Nephron progenitor cell (in vitro differentiated cells): ENCODE results near the gene GCNA.
"Not testable (repeated sequence)": the region's sequence is repeated elsewhere in the genome, so short reads cannot be mapped to it uniquely, and the experiment has no call there.

Experiments
- DNase-seq: peaks from one replicate; pipeline ENCODE4 v3.0.0; 2021
- H3K27ac Mint-ChIP-seq: 2 replicates; pipeline ENCODE4 v1.8.0; 2021; ENCODE audit warnings: mild to moderate bottlenecking, moderate library complexity, mixed read lengths
- H3K27me3 Mint-ChIP-seq: 2 replicates; pipeline ENCODE4 v1.8.0; 2021; ENCODE audit warnings: mild to moderate bottlenecking, low read depth, mixed read lengths; ENCODE audit not compliant: poor library complexity
- H3K36me3 Mint-ChIP-seq: 2 replicates; pipeline ENCODE4 v1.8.0; 2021; ENCODE audit warnings: low read depth, mixed read lengths
- H3K4me1 Mint-ChIP-seq: 2 replicates; pipeline ENCODE4 v1.8.0; 2021; ENCODE audit warnings: mixed read lengths
- H3K4me3 Mint-ChIP-seq: 2 replicates; pipeline ENCODE4 v1.8.0; 2021; ENCODE audit warnings: mild to moderate bottlenecking, moderate library complexity, mixed read lengths
- H3K9me3 Mint-ChIP-seq: 2 replicates; pipeline ENCODE4 v1.8.0; 2021; ENCODE audit warnings: mild to moderate bottlenecking, moderate library complexity, mixed read lengths
- TF ChIP-seq, protein P1 (sequence below): fragments of 200-600 bp; sonication (generic); IDR thresholded peaks from 2 replicates; pipeline ENCODE4 v1.5.0; 2021; ENCODE audit warnings: antibody characterized with exemption

Gene GCNA

DNA sequence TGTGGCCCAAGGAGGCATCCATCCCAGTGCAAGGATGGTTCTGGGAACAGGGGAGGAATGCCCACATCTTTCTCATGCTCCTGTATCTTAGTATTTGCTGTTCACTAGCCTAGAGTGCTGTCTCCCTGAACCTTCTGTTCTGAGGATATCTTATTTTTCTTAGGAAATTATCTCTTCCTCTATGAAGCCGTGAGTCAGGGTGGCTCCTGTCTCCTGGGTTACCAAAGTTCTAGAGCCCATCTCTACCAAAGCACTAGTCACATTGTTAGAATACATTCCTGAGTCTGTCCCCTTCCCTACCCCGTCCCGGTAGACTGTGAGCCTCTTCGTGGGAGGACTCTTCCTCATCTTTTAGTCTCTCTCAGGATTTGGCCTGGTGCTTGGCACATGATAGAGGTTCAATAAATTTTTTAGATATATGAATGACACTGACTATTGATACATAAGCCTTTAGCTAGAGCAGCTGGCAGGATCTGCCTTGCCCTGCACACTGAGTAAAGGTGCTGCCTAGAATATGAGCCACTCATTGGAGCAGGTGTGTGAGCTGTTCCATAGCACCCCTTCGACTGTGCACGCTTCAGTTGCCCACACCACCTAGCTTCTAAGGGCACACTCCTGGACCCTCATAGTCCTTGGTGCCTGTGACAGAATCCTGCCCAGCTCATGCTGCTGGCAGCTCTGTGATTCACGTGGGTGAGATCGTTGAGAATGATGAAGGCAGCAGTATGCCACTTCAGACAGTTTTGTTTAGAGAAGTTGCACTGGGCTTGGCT lies 26.7 kb downstream of the GCNA start:
- Mint-ChIP-seq H3K4me3 (no peak overlapping the region), H3K27ac (no peak overlapping the region), H3K27me3 (no peaks in the 10 kb centered on the region), H3K9me3 (peaks cover 66% of the 10 kb centered on the region), H3K4me1 (peaks cover 4% of the 10 kb centered on the region), H3K36me3 (peaks cover 70% of the 10 kb centered on the region)
- DNase-seq = no peak
- TF ChIP-seq, protein P1, sequence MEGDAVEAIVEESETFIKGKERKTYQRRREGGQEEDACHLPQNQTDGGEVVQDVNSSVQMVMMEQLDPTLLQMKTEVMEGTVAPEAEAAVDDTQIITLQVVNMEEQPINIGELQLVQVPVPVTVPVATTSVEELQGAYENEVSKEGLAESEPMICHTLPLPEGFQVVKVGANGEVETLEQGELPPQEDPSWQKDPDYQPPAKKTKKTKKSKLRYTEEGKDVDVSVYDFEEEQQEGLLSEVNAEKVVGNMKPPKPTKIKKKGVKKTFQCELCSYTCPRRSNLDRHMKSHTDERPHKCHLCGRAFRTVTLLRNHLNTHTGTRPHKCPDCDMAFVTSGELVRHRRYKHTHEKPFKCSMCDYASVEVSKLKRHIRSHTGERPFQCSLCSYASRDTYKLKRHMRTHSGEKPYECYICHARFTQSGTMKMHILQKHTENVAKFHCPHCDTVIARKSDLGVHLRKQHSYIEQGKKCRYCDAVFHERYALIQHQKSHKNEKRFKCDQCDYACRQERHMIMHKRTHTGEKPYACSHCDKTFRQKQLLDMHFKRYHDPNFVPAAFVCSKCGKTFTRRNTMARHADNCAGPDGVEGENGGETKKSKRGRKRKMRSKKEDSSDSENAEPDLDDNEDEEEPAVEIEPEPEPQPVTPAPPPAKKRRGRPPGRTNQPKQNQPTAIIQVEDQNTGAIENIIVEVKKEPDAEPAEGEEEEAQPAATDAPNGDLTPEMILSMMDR = no peak

DNA sequence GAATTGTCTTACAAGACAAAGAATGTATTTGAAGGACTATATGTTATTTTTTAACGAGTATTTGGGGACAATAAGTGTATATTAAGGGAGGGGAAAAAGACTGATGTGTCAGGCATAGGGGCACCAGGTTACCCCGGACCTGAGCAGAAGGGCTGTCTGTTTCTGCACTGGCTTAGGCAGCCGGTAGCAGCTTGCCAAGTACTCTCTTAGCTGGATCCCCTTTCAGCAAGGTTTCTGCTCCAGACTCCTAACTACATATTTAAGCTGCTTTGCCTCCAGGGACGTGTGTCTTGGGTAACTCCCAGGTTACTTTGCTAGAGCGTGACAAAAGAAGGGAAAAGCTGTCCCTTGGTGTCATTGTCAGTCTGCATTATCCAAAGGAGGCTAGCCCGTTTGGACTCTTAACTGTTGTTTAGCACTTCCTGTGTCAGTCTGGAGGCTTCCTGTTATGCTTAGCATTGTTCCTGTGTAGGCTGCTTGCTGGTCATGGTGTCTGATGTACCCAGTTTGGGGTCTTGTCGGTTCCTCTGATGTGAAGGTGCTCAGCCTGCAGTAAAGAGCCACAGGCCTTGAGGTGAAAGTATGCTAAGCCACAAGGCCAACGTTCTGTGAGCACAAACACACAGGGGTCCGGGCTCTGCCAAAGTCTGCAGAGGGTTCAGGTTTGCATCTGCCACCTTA lies 28.4 kb downstream of the GCNA start:
- no peak overlapping the region for H3K27ac Mint-ChIP-seq
- peaks cover 72% of the 10 kb centered on the region for H3K9me3 Mint-ChIP-seq
- peaks cover 65% of the 10 kb centered on the region for H3K36me3 Mint-ChIP-seq
- H3K4me3 Mint-ChIP-seq = no peak overlapping the region
- no peaks in the 10 kb centered on the region for H3K27me3 Mint-ChIP-seq
- TF ChIP-seq, protein P1 = no peak
- no peak for DNase-seq
- H3K4me1 Mint-ChIP-seq = peaks cover 4% of the 10 kb centered on the region

DNA sequence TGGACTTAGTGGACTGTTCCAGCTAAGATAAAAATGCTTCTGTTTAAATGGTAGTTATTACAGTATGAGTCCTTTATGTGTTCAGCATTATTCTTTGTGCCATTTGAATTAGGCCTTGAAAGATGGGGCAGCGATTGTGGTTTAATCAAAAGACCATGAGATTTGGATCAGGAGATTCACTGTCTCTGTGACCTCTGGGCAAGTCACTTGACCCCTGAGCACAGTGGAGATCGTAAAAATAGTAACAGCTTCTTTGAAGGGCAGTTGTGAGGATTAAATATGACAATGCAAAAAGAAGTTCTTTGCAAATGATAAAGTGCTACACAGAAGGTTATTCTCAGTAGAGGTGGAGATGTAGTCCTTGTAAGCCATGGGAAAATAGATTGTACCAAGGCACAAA lies 29.3 kb downstream of the GCNA start:
- peaks cover 67% of the 10 kb centered on the region for H3K9me3 Mint-ChIP-seq
- H3K27ac Mint-ChIP-seq = peak overlapping the region; percentile 13
- H3K27me3 Mint-ChIP-seq = no peaks in the 10 kb centered on the region
- TF ChIP-seq, protein P1 = no peak
- peaks cover 5% of the 10 kb centered on the region for H3K4me1 Mint-ChIP-seq
- H3K36me3 Mint-ChIP-seq = peaks cover 61% of the 10 kb centered on the region
- DNase-seq = no peak
- no peak overlapping the region for H3K4me3 Mint-ChIP-seq

DNA sequence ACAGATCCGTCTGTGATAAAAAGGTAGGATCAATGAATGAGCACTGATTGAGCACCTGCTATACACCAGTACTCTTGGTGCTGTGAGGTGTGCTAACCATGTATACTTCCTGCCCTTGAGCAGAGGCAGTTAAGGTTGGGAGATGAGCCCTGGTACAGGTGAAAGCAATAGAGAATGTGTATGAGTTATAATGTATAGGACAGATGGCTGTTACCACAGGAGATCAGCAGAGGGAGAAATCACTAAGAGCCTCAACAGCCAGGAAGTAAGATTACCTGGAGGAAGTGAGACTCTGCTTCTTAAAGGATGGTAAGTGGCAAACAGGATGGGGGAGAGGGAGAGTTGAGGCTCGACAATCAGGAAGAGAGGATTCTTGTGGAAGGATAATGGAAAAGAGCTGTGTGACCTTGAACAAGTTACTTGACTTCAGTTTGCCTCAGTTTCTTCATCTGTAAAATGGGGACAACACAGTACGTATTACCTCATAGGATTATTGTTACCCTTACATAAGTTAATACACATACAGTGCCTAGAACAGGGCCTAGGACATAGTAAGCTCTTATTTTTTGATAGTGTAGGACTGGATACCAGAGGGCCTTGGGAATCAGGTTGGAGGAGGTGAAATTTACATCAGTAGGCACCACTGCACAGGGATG lies 31.0 kb downstream of the GCNA start:
- Mint-ChIP-seq H3K36me3 (peaks cover 57% of the 10 kb centered on the region), H3K4me1 (peaks cover 8% of the 10 kb centered on the region), H3K27ac (no peak overlapping the region), H3K9me3 (peaks cover 62% of the 10 kb centered on the region), H3K27me3 (no peaks in the 10 kb centered on the region), H3K4me3 (no peak overlapping the region)
- TF ChIP-seq, protein P1 = no peak
- no peak for DNase-seq

DNA sequence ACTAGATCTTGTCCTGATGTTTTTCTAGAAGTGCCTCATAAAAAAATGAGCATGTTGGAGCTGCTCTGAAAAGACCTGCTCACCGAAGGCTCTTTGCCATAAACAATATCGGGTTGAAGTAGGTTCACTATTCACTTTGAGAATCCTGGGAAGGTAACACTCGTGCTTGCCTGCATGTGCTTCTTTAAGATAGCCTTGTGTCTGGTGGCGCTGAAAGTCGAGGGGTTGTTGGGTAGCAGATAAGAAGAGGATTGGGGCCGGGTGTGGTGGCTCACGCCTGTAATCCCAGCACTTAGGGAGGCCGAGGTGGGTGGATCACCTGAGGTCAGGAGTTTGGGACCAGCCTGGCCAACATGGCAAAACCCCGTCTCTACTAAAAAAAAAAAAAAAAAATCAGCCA lies 33.5 kb downstream of the GCNA start:
- Mint-ChIP-seq H3K4me1 (peaks cover 18% of the 10 kb centered on the region), H3K9me3 (peaks cover 62% of the 10 kb centered on the region), H3K36me3 (peaks cover 44% of the 10 kb centered on the region)
- H3K27ac Mint-ChIP-seq, DNase-seq, H3K4me3 Mint-ChIP-seq, H3K27me3 Mint-ChIP-seq: not testable (repeated sequence)

DNA sequence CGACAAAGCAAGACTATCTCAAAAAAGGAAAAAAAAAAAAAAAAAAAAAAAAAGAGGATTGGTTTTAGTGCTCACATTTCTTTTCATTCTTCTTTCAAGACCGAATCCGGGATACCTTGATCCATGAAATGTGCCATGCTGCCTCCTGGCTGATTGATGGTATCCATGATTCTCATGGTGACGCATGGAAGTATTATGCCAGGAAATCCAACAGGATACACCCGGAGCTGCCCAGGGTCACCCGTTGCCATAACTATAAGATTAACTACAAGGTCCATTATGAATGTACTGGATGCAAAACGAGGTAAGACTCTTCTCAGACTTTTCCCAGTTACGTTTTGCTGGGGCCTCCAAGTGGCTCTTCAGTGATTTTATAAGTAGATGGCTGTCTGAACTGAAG lies 34.0 kb downstream of the GCNA start:
- peaks cover 17% of the 10 kb centered on the region for H3K4me1 Mint-ChIP-seq
- H3K36me3 Mint-ChIP-seq = peaks cover 44% of the 10 kb centered on the region
- no peak overlapping the region for H3K27ac Mint-ChIP-seq
- peaks cover 61% of the 10 kb centered on the region for H3K9me3 Mint-ChIP-seq
- no peak for DNase-seq
- no peak overlapping the region for H3K4me3 Mint-ChIP-seq
- no peaks in the 10 kb centered on the region for H3K27me3 Mint-ChIP-seq
- TF ChIP-seq, protein P1 = no peak
